Ascending aorta (tissue), 2 donors: ENCODE data around the gene ENTPD8. TPM values are rescaled to one million over a fixed set of nuclear protein-coding genes. Genes with fewer than 3 reads are reported as not detected.
A peak's percentile ranks its signal among the peaks of the same experiment; 100 is the strongest.

Source experiments
- DNase-seq, 2 donors: peaks; one replicate each; pipeline ENCODE4 v3.0.0-alpha.2; 2019; ENCODE audit warnings: low spot score in 2 of 2
- H3K27ac ChIP-seq, 2 donors: fragments of 200-600 bp; sonication (generic); one replicate each; pipeline ENCODE4 v1.5.1; 2016 to 2017; ENCODE audit warnings: mild to moderate bottlenecking in 1 of 2
- H3K27me3 ChIP-seq: fragments of 200-600 bp; sonication (generic); one replicate; pipeline ENCODE4 v1.5.1; 2017
- H3K36me3 ChIP-seq, 2 donors: fragments of 200-600 bp; sonication (generic); one replicate each; pipeline ENCODE4 v1.5.1; 2016
- H3K4me1 ChIP-seq, 2 donors: fragments of 200-600 bp; sonication (generic); one replicate each; pipeline ENCODE4 v1.5.1; 2016 to 2017; ENCODE audit warnings: mild to moderate bottlenecking in 1 of 2
- H3K4me3 ChIP-seq, 2 donors: fragments of 200-600 bp; sonication (generic); one replicate each; pipeline ENCODE4 v1.5.1; 2016 to 2017; ENCODE audit warnings: mild to moderate bottlenecking in 1 of 2
- H3K9me3 ChIP-seq, 2 donors: fragments of 200-600 bp; sonication (generic); one replicate each; pipeline ENCODE4 v1.5.1; 2016
- intact Hi-C: fragments of 100-400 bp; cut with DNase I; formaldehyde crosslinking; loops from one replicate; pipeline ENCODE4 v1.15.1; 2023
- total RNA-seq: library from RNA; depleted of rRNA; stranded (reverse); fragments of >200 nt; gene quantifications from one replicate; pipeline ENCODE4 v1.1.0, GENCODE V29; 2016
- TF ChIP-seq, protein P1 (sequence below), 3 experiments: fragments of 200-600 bp in 2 of 3; fragments of 450-650 bp in 1 of 3; sonication (generic) in 2 of 3; IDR thresholded peaks; one replicate each; pipeline ENCODE4 v1.5.1; 2016 to 2019; ENCODE audit warnings: antibody characterized with exemption in 3 of 3, mild to moderate bottlenecking in 1 of 3, moderate library complexity in 1 of 3

ENTPD8 gene
- total RNA-seq, 1 donor from 2014 or later, result not detected

DNA sequence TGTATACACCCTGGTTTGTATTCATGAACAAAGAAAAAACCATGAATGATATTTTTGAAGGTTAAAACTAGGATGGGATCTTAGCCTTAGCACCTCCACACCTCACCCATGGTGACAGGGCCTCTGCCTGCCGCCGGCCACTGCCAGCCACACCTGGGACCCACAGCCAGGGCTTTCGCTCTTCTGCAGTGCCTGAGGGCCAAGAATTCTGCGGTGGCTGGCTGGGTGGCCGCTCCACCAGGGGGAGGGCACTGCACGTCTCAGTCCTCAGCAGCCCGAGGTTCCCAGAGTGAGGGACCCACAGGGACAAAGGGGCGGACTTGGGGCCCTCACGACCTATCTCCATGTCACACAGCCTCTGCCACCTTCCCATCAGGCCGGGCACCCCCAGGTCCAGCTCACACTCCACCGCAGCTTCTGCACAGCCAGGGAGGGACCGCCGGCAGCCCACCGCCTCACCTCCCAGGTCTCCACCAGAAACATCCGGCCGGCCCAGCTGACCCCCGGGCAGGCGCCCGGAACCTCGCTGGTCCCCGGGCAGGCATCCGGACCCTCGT is 25.1 kb downstream of the ENTPD8 start:
- H3K36me3 ChIP-seq, result peaks cover 0 to 9% of the 10 kb centered on the region in 2 donors
- no peaks in the 10 kb centered on the region for H3K9me3 ChIP-seq
- TF ChIP-seq, protein P1, sequence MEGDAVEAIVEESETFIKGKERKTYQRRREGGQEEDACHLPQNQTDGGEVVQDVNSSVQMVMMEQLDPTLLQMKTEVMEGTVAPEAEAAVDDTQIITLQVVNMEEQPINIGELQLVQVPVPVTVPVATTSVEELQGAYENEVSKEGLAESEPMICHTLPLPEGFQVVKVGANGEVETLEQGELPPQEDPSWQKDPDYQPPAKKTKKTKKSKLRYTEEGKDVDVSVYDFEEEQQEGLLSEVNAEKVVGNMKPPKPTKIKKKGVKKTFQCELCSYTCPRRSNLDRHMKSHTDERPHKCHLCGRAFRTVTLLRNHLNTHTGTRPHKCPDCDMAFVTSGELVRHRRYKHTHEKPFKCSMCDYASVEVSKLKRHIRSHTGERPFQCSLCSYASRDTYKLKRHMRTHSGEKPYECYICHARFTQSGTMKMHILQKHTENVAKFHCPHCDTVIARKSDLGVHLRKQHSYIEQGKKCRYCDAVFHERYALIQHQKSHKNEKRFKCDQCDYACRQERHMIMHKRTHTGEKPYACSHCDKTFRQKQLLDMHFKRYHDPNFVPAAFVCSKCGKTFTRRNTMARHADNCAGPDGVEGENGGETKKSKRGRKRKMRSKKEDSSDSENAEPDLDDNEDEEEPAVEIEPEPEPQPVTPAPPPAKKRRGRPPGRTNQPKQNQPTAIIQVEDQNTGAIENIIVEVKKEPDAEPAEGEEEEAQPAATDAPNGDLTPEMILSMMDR (IDR thresholded peaks at IDR 0.05), result no peak
- H3K4me1 ChIP-seq, result peaks cover 8 to 24% of the 10 kb centered on the region in 2 donors
- H3K4me3 ChIP-seq, result no peak overlapping the region
- H3K27ac ChIP-seq, result no peak overlapping the region
- DNase-seq, result no peak
- intact Hi-C loops, result no loop called here
- H3K27me3 ChIP-seq, result no peaks in the 10 kb centered on the region

DNA sequence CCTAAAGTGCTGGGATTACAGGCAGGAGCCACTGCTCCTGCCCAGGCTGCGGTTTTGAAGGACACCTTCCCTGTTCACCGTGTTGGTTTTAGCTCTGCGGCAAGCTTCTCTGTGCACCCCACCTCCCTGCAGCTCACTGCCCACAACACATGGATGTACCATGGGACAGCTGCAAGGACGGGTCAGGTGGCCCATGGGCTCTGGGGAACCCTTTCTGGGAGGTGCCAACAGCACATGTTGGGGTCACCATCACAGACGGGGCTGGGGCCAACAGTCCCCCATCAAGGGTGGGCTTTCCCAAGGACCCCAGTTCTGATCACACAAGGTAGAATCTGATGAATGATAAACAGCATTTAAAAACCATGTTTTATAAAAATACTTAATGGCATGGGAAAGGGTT is 25.7 kb downstream of the ENTPD8 start:
- TF ChIP-seq, protein P1 (IDR thresholded peaks at IDR 0.05), result no peak
- DNase-seq, result no peak
- intact Hi-C loops, result no loop called here

DNA sequence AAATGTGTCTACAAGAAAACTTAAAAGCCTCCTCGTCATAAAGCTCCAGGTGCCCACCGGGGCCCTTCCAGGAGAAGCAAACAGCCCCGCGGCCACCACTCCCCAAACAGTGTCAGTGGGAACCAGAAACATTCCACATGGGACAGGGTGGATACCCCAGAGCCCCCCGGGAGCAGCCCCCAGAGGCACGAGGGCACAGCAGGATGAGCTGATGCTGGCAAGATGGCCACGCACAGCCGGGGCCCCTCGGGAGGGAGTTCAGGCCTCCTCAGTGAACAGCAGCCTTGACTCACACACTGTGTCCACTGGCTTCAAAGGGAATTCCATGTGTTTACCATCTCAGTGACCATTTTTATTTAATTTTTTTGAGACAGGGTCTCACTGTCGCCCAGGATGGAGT is 28.7 kb downstream of the ENTPD8 start:
- H3K4me1 ChIP-seq, result peaks cover 8 to 28% of the 10 kb centered on the region in 2 donors
- intact Hi-C loops, result no loop called here
- peak overlapping the region; percentile 82 to 86 for H3K27ac ChIP-seq
- TF ChIP-seq, protein P1 (IDR thresholded peaks at IDR 0.05), result no peak
- H3K9me3 ChIP-seq, result no peaks in the 10 kb centered on the region
- H3K36me3 ChIP-seq, result peaks cover 0 to 6% of the 10 kb centered on the region in 2 donors
- no peak for DNase-seq
- no peaks in the 10 kb centered on the region for H3K27me3 ChIP-seq
- no peak overlapping the region for H3K4me3 ChIP-seq

More for the DNA sequence above, 25.7 kb downstream of the ENTPD8 start:
- H3K27ac ChIP-seq, result no peak overlapping the region
- no peak overlapping the region for H3K4me3 ChIP-seq
- H3K4me1 ChIP-seq, result peaks cover 8 to 28% of the 10 kb centered on the region in 2 donors
- peaks cover 0 to 9% of the 10 kb centered on the region in 2 donors for H3K36me3 ChIP-seq
- no peaks in the 10 kb centered on the region for H3K27me3 ChIP-seq
- H3K9me3 ChIP-seq, result no peaks in the 10 kb centered on the region

DNA sequence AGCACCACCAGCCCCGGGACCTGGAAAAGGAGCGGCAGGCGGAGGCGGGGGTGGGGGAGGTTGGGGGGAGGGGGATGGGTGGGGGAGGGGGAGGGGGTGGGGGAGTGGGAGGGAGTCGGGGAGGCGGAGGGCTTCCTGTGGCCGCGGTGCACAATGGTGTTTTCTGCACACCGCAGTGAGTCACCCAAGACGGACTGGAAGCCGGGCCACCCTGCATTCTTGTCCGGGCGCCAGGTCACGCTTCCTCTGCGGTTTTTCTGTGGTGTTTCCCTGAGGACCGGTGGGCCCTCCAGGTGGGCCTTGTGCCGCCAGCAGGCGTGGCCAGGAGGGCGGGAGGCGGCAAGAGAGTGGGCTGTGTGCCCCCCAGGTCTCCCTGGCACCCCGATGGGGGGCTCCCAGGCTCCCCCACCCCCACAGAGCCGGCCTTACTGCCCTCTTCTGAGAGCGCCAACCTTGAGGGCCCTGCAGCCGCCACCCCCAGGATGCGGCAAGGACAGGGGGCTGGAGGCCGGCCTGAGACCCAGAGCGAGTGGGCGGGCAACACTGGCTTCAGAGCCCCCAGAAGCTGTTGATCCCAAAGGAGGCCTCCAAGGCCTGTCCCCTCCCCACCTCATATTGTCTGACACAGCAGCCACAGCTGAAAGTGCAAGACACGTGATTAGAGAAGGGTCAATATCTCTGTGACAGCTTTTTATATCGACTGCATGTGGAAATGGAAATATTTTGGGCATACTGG is 29.3 kb downstream of the ENTPD8 start:
- H3K4me3 ChIP-seq, result peak overlapping the region in 1 of 2 donors; percentile 29
- H3K4me1 ChIP-seq, result peaks cover 11 to 33% of the 10 kb centered on the region in 2 donors
- intact Hi-C loops, result no loop called here
- TF ChIP-seq, protein P1 (IDR thresholded peaks at IDR 0.05), result no peak
- H3K27me3 ChIP-seq, result no peaks in the 10 kb centered on the region
- peak overlapping the region; percentile 82 to 86 for H3K27ac ChIP-seq
- DNase-seq, result peak; percentile 54 to 90
- H3K9me3 ChIP-seq, result no peaks in the 10 kb centered on the region
- H3K36me3 ChIP-seq, result peaks cover 0 to under 1% of the 10 kb centered on the region in 2 donors

DNA sequence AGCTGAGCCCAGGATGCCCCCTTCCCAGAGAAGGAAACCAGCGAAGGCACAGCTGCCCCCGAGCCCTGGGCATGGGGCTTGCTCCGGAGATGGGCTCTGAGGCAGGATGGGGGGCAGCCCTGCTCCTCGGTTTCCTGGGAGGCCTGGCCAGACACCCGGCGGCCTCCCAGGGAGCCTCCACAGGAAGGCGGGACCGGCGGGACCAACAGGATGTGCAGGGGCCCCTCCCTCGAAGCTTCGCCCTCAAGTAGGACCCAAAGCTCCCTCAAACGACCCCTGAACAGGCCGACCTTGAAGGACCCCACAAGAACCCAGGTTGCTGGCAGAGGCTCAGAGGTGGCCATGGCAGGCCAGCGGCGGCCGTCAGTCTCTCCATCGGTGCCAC is 29.9 kb downstream of the ENTPD8 start:
- intact Hi-C loops, result no loop called here
- Histone ChIP-seq H3K9me3 (no peaks in the 10 kb centered on the region), H3K4me1 (peaks cover 16 to 38% of the 10 kb centered on the region in 2 donors), H3K4me3 (peak overlapping the region in 1 of 2 donors; percentile 29), H3K27ac (no peak overlapping the region), H3K27me3 (no peaks in the 10 kb centered on the region), H3K36me3 (no peaks in the 10 kb centered on the region)
- TF ChIP-seq, protein P1 (IDR thresholded peaks at IDR 0.05), result no peak
- no peak for DNase-seq
